Mucosa of stomach (tissue), 1 donor: Measurements from ENCODE around the gene APBB2.

Experiments
- H3K27me3 ChIP-seq: one replicate; pipeline ENCODE4 v1.7.0; 2013; ENCODE audit warnings: mild to moderate bottlenecking, low read length; ENCODE audit not compliant: control insufficient read depth, insufficient read depth
- H3K36me3 ChIP-seq: one replicate; pipeline ENCODE4 v1.7.0; 2013; ENCODE audit warnings: low read length; ENCODE audit not compliant: control insufficient read depth, insufficient read depth
- H3K4me1 ChIP-seq: one replicate; pipeline ENCODE4 v1.7.0; 2013; ENCODE audit warnings: mild to moderate bottlenecking, low read length; ENCODE audit not compliant: control insufficient read depth, insufficient read depth
- H3K4me3 ChIP-seq: one replicate; pipeline ENCODE4 v1.7.0; 2013; ENCODE audit warnings: low read length
- H3K9ac ChIP-seq: one replicate; pipeline ENCODE4 v1.7.0; 2013; ENCODE audit warnings: mild to moderate bottlenecking, low read length, moderate library complexity
- H3K9me3 ChIP-seq: one replicate; pipeline ENCODE4 v1.7.0; 2013; ENCODE audit warnings: mild to moderate bottlenecking, low read length, moderate library complexity; ENCODE audit not compliant: control insufficient read depth
- donor health status: Pancreatic carcinoma.

Gene APBB2

GRCh38 chr4:41181037-41181436 is 33.3 kb downstream of the APBB2 start:
- Histone ChIP-seq H3K36me3 (no peaks in the 10 kb centered on the region), H3K27me3 (no peaks in the 10 kb centered on the region), H3K4me1 (peaks cover 13% of the 10 kb centered on the region), H3K4me3 (no peak overlapping the region), H3K9me3 (no peaks in the 10 kb centered on the region), H3K9ac (no peak overlapping the region)

- Histone ChIP-seq H3K4me1 (peaks cover 12% of the 10 kb centered on the region), H3K27me3 (no peaks in the 10 kb centered on the region), H3K9me3 (no peaks in the 10 kb centered on the region), H3K4me3 (no peak overlapping the region), H3K36me3 (no peaks in the 10 kb centered on the region), H3K9ac (no peak overlapping the region)
These were observed 34.7 kb downstream of the APBB2 start for GRCh38 chr4:41179498-41180195.

DNA sequence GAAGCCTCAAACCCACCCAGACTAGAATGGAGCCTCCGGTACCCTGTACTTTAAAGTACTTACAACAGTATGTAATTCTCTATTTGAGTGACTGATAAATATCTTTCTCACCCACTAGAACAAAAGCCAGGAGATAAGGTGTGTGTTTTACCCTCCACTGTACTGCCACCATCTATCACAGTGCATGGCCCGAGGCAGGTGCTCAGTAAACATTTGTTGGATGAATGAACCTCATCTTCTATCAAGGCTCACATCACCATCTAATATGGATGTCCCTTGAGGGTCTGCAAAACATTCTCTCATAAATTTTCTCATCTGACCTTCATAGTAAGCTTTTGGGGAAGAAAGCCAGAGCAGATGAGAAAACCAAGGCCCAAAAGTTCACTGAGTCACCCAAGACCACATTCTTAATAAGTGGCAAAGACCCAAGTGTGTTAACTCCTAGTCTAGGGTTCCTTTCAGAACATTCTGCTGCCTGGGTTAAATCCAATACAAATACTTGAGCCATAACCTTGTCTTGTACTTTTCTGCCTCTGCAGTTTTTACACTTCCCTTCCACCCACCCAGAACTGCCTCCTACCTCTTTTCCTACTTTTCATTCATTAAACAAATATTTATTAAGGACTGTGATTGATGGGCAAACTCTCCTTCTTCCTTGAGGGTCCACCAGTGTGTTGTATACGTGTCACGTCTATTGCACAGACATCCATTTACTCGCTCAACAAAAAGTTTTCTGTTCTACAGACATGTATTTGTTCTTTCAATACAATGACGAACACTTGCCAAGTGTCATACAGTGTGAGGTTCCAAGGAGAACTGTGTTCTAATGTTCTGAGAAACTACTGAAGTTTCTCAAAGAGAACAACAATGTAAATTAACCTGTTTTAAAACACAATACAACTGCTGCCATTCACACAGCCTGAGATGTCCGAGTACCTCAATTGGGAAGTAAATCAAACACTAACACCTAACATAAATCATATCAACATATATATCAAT is 35.7 kb downstream of the APBB2 start:
- Histone ChIP-seq H3K4me3 (no peak overlapping the region), H3K9me3 (no peaks in the 10 kb centered on the region), H3K9ac (no peak overlapping the region), H3K27me3 (no peaks in the 10 kb centered on the region), H3K4me1 (peaks cover 12% of the 10 kb centered on the region), H3K36me3 (no peaks in the 10 kb centered on the region)

DNA sequence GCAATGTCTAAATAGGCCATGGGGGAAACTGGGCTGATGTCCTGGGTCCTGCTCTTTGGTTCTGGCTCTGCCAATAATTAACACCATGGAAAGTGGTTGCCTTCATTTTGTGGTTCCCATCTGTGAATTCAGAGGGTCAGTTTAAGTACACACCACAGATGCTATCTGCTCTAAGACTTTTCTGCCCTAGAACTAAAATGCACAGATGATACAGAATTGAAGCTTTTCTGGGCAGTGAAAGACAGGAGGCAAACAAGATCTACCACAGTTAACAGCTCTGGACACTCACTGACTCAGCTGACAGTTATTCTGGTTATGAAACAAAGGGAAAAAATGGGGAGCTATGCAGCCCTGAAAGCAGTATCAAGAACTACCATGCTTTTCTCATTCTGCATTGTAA is 37.3 kb downstream of the APBB2 start:
- no peaks in the 10 kb centered on the region for H3K36me3 ChIP-seq
- H3K9ac ChIP-seq, result no peak overlapping the region
- no peak overlapping the region for H3K4me3 ChIP-seq
- no peaks in the 10 kb centered on the region for H3K27me3 ChIP-seq
- H3K9me3 ChIP-seq, result no peaks in the 10 kb centered on the region
- H3K4me1 ChIP-seq, result peaks cover 12% of the 10 kb centered on the region

DNA sequence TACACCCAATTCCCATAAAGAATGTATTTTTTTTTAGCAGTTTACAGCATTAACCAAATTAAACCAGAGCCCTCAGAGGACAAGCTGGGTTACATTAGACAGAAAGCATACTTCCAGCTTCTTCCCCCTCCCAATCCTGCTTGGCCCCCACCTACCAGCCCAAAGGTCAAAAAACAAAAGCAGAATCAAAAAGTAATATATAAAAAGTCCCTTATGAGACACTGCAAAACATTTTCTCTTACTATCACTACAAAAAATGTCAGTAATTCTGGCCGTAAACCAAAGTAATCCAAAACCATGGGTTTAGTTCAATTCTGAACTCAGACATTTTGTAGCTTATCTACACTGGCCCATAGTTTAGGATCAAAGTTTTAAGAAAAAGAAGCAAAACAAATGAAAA is 38.0 kb downstream of the APBB2 start:
- H3K9ac ChIP-seq, result no peak overlapping the region
- H3K27me3 ChIP-seq, result no peaks in the 10 kb centered on the region
- H3K4me3 ChIP-seq, result no peak overlapping the region
- H3K36me3 ChIP-seq, result no peaks in the 10 kb centered on the region
- peaks cover 12% of the 10 kb centered on the region for H3K4me1 ChIP-seq
- H3K9me3 ChIP-seq, result no peaks in the 10 kb centered on the region

DNA sequence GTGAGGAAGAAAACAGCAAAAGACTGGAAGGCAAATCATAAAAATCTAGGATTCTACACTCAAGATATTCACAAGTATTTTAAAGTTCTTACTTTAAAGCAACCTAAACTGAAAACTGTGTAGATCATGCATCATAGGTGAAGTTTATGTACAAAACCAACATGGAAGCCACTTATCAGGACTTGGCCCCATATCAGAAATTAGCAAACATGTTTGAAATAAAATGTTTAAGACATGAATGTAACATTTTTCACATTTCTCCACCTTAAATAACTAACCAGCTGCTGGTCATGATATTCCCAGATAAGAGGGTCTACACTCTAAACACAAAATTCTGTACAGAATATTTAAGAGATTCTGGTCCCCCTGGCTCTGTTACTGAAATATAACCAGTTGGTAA is 38.5 kb downstream of the APBB2 start:
- Histone ChIP-seq H3K27me3 (no peaks in the 10 kb centered on the region), H3K9me3 (no peaks in the 10 kb centered on the region), H3K4me3 (no peak overlapping the region), H3K9ac (no peak overlapping the region), H3K4me1 (peaks cover 12% of the 10 kb centered on the region), H3K36me3 (no peaks in the 10 kb centered on the region)

DNA sequence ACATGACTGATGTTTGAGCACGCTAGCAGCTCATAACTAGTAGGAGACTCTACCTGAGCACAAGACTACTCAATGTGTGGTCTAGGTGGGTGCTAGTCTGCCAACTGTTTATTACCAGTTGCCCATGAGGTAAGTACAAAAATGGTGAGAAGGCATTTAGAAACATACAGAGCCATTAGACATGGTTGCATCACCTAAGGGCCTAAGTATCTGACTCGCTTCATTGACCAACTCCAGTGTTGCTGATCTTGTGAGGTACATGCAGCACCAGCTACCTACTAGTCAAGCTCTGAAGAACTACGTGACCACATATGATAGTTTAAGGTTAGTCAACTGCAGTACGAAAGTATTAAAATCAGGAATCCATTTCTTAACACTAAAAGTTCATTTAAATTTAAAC is 39.9 kb downstream of the APBB2 start:
- no peak overlapping the region for H3K9ac ChIP-seq
- H3K4me1 ChIP-seq, result peaks cover 12% of the 10 kb centered on the region
- no peaks in the 10 kb centered on the region for H3K27me3 ChIP-seq
- H3K9me3 ChIP-seq, result no peaks in the 10 kb centered on the region
- H3K36me3 ChIP-seq, result no peaks in the 10 kb centered on the region
- no peak overlapping the region for H3K4me3 ChIP-seq

DNA sequence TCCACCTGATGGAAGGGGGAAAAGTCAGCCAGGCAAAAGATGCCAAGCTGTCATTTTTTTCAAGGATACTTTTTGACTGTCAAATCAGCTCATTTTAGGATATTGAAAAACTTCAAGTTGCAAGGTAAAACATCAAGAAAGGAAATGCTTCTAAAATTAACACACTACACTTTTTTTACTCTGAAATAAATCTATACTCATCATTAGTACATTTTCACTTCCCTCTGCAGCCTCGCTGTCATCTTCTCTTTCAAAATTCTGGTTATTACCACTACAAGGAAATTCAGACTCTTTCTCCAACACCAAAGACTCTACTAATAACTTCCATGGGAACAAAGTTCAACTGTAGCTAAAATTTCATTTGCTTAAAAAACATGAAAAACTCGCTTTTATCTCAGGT is 41.6 kb downstream of the APBB2 start:
- Histone ChIP-seq H3K27me3 (no peaks in the 10 kb centered on the region), H3K9me3 (no peaks in the 10 kb centered on the region), H3K4me3 (no peak overlapping the region), H3K4me1 (peaks cover 12% of the 10 kb centered on the region), H3K36me3 (no peaks in the 10 kb centered on the region), H3K9ac (no peak overlapping the region)

GRCh38 chr4:41169256-41169800 is 45.0 kb downstream of the APBB2 start:
- Histone ChIP-seq H3K4me1 (no peaks in the 10 kb centered on the region), H3K36me3 (no peaks in the 10 kb centered on the region), H3K4me3 (no peak overlapping the region), H3K9me3 (no peaks in the 10 kb centered on the region), H3K9ac (no peak overlapping the region), H3K27me3 (no peaks in the 10 kb centered on the region)

GRCh38 chr4:41167191-41167590 is 47.2 kb downstream of the APBB2 start:
- Histone ChIP-seq H3K4me1 (no peaks in the 10 kb centered on the region), H3K9me3 (no peaks in the 10 kb centered on the region), H3K9ac (no peak overlapping the region), H3K27me3 (no peaks in the 10 kb centered on the region), H3K36me3 (no peaks in the 10 kb centered on the region), H3K4me3 (no peak overlapping the region)

GRCh38 chr4:41164405-41164804 is 49.9 kb downstream of the APBB2 start:
- Histone ChIP-seq H3K9ac (no peak overlapping the region), H3K9me3 (no peaks in the 10 kb centered on the region), H3K4me3 (no peak overlapping the region), H3K4me1 (no peaks in the 10 kb centered on the region), H3K36me3 (no peaks in the 10 kb centered on the region), H3K27me3 (no peaks in the 10 kb centered on the region)

GRCh38 chr4:41161355-41161754 is 53.0 kb downstream of the APBB2 start:
- H3K36me3 ChIP-seq, result no peaks in the 10 kb centered on the region
- H3K9me3 ChIP-seq, result no peaks in the 10 kb centered on the region
- peaks cover 9% of the 10 kb centered on the region for H3K4me1 ChIP-seq
- no peak overlapping the region for H3K4me3 ChIP-seq
- no peak overlapping the region for H3K9ac ChIP-seq
- H3K27me3 ChIP-seq, result no peaks in the 10 kb centered on the region
